Cerebellar nuclear complex (tissue), 1 donor: ENCODE results near the gene TRIM41.

Experiments used
- DNase-seq, 2 experiments: peaks; one replicate each; lab custom pipeline; 2025; lab: John Stamatoyannopoulos, UW

Gene TRIM41

GRCh38 chr5:181233088-181233800, 10.2 kb downstream of the TRIM41 start:
- no peak for DNase-seq

DNA sequence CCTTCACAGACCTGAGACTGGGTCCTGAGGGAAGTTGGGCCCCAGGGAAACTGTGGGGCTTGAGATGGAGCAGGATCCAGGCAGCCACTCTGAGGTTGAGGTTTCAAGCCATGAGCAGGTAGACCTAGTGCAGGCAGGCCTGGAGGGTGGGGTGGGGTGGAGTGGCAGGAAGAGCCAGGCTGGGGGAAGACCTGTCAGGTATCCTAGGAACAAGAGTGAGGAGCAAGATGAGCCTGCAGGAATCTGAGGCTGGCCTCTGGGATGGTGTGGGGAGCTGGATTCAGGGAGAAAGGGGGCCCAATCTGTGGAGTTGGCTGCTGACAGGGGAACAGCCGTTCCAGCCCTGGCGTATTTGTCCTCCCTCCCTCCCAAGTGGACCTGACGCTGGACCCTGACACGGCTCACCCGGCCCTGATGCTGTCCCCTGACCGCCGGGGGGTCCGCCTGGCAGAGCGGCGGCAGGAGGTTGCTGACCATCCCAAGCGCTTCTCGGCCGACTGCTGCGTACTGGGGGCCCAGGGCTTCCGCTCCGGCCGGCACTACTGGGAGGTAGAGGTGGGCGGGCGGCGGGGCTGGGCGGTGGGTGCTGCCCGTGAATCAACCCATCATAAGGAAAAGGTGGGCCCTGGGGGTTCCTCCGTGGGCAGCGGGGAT, 10.8 kb downstream of the TRIM41 start:
- DNase-seq, result no peak

GRCh38 chr5:181234455-181235306, 11.6 kb downstream of the TRIM41 start:
- no peak for DNase-seq

DNA sequence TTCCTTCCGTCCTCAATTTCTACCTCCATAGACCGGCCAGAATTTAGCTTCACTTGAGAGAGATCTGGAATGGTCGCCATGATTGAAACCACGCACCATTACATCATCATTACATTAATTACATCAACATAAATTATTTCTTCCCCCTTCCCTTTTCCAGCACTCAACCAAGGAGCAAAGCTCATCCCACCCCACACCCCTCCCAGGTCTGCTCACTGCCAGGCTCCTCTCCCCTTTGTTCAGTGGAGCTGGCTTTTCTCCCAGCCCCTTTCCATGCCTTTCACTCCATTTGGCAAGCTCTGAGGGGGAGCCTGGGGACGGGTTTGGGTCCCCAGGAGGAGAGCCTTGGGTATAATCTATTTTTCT, 12.2 kb downstream of the TRIM41 start:
- DNase-seq, result no peak

DNA sequence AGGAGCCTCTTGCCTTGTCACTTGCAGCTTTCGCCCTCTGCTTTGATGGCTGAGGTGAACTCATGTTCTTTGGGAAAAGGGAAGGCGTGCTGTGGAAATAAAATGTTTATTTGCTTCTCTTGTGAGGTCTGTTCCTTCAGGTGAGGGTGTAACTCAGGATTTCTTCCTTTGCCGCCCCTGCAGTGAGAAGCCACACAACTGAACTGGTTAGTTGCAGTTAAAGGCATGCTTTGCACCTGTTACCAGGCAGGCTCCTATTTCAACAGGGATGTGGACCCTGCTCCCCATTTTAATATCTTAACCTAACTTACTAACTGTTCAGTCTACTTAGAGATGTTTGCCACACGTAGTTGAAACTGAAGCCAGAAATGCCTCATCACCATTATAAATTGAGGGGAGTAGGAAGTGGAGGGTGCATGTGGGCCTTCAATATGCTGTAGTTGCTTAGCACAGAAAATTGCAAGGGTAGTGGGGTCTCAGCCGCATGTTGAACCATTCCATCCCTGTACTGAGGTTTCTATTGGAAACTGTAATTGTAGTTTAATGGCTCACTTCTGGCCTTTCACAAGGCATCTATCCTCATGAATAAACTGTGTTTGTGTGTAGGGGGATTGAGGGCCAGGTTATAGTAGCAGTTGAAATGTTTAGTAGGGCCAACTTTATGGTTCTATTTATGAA, 12.7 kb downstream of the TRIM41 start:
- DNase-seq, result no peak

DNA sequence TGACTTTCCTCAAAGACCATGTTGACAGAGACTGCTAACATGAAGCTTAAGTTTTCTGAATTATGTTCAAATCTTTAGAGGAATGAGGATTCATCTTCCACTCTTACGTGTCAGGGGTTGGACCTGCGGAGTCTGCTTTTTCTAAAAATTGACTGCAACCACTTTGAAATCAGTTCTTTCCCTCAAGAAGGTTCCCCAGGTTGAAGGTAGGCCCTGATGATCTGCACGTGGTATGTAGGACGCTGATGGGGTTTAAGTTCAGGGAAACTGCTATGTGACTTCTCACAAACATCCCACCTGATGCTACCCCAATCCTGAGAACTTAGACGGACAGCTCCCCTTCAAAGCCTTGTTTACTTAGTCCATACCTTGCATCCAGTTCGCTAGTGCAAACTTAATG, 13.4 kb downstream of the TRIM41 start:
- DNase-seq, result no peak

DNA sequence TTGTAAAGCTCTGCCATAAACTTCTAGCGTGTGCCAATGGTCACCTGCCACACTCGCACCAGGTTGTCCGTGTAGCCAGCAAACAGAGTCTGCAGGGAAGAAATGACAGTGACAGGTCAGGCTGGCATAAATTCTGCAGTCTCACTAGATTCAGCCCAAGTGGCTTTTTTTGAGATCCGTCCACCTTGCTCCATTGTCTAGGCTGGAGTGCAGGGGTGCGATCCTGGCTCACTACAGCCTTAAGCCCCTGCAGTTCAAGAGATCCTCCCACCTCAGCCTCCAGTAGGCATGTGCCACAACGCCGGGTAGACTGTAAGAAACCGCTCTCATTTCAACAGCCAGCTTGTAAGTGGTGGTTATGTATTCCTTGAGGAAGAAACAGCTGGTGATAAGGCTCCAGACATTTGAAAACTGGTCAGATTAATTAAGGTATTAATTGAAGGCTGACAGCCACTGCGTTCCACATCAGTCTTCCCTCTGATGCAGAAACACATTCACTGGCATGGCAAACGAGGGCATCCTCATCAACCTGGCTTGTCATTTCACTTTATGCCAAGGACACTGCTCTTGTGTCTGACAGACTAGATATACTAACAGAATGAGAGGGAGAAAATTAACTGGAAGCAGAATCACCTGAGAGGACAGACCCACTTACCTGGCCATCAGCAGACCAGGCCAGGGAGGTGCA, 14.0 kb downstream of the TRIM41 start:
- no peak for DNase-seq

DNA sequence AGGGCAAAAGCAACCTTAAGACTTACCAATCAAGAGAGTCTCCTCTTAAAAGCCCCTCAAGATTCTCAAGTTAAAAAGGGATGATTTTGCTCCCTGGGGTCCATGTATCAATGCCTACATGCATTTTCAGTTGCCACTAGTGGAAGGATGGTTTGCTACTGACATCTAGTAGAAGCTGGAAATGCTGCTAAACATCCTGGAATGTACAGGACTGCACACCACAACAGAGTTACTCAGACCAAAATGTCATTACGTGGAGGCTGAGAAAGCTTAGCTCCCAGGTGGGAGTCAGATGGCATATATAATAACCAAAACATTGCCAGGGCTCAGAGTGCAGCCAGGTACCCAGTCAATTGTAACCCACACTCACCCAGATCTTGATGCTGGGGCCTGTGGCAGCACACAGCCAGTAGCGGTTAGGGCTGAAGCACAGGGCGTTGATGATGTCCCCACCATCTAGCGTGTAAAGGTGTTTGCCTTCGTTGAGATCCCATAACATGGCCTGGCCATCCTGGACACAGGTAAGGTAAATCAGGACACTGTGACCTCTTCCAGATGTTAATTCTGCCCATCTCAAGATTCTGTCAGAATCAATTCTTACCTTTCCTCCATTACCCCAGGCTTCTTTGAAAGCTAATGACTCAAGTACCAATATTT, 14.8 kb downstream of the TRIM41 start:
- no peak for DNase-seq

- no peak for DNase-seq
Measured at GRCh38 chr5:181239062-181239663, 16.1 kb downstream of the TRIM41 start.

DNA sequence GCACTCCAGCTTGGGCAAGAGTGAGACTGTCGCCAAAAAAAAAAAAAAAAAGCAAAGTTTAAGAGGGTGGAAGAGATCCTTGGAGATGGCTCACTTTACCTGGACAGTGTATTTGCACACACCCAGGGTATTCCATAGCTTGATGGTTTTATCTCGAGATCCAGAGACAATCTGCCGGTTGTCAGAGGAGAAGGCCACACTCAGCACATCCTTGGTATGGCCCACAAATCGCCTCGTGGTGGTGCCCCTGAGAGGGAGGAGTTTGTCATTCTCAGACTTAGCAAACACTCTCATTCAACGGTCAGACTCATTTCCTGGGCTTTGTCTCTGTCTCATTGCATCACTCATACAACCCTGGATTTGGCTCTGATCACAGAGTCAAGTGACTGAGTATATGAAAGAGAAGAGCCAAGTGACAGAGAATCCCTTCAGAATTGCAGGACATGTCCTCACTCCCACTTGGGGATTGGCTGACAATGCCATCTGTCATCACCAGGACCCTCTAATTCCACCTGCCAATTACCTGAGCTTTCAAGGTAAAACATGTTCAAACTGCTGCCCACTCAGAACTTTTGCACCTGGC, 18.4 kb downstream of the TRIM41 start:
- DNase-seq, result no peak

GRCh38 chr5:181242031-181242451, 19.0 kb downstream of the TRIM41 start:
- DNase-seq, result no peak

- DNase-seq, result no peak
Measured at GRCh38 chr5:181243018-181243563, 20.0 kb downstream of the TRIM41 start.

DNA sequence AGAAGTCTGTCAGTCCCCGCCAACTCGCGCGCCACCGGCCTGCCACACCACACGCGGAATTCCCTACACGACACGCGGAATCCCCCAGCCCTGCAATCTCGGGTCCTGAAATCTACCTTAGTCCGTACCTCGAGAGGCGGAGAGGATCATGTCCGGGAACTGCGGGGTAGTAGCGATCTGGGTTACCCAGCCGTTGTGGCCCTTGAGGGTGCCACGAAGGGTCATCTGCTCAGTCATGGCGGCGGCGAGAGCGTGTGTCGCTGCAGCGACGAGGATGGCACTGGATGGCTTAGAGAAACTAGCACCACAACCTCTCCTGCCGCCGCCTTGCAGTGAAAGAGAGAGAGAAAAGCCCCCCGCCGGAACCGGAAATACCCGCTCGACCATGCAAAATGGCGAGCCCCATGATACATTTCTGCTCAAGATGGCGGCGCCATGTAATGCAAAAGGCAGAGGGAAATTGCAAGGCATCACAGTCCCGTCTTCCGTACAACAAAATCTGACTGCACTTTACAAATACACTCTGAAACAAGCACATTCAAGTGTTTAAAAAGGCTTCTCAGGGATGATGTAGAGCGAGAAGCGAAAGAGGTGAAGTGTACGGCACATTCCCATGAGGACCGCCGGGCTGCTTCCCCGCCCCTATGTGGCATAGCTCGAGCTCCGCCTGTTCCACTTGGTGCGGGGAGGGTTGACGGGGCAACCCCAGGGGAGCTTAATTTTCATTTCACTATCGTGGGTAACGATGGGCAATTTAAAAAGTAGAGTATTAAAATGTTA, 20.7 kb downstream of the TRIM41 start, which contains the start of gene RACK1:
RACK1 (minus strand) TSS at position 343 of the 780 bp plus-strand sequence; CDS start at position 237, 106 bp downstream.
- no peak for DNase-seq

- DNase-seq, result no peak
Measured at GRCh38 chr5:181245427-181246275, 22.6 kb downstream of the TRIM41 start.

GRCh38 chr5:181246276-181247049, 23.4 kb downstream of the TRIM41 start:
- no peak for DNase-seq

DNA sequence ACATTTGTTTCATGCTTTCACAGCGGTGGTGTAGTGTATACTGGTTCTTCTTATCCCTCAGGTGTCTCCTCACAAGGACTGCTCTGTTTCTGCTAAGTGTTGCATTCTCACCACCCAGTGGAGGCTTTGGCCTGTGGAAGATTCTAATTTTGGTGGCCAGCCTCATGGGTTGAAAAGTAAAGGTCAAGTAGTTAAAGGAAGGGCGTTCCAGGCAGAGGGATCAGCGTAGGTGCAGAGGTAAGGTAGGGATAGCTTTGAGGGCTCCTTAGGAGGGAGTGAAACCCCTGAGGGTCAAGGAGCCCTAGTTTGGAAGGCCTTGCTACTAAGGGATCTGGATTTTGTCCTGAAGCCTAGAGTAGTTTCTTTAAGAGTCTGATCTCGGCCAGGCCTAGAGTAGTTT, 25.2 kb downstream of the TRIM41 start:
- no peak for DNase-seq

DNA sequence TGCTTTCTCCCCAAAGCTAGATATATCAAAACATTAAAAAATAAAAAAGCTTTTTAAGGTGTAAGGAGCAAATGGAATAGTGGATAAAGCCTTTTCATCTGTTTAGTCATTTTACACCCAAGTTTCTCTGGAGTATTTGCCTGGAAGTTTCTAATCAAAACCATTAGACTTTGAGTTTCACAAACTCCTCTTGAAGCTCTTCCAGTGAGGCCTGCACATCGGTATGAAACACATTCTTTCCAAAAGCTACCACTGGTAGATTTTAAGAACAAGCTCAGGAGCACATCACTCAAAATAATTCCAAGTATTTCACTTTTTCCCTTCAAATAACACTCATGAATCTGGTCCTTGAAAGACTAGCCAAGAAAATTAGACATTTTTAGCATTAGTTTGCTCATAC, 32.2 kb downstream of the TRIM41 start:
- no peak for DNase-seq
